Fibroblast of upper back skin (primary cell): ENCODE data around the gene TSPAN11.
"Not testable (repeated sequence)": the region's sequence is repeated elsewhere in the genome, so short reads cannot be mapped to it uniquely, and the experiment has no call there.

Experiments used
- DNase-seq: peaks from one replicate; pipeline ENCODE4 v3.0.0-alpha.2; 2013

Gene TSPAN11

GRCh38 chr12:31005256-31005943 is 78.9 kb downstream of the TSPAN11 start:
- no peak for DNase-seq

DNA sequence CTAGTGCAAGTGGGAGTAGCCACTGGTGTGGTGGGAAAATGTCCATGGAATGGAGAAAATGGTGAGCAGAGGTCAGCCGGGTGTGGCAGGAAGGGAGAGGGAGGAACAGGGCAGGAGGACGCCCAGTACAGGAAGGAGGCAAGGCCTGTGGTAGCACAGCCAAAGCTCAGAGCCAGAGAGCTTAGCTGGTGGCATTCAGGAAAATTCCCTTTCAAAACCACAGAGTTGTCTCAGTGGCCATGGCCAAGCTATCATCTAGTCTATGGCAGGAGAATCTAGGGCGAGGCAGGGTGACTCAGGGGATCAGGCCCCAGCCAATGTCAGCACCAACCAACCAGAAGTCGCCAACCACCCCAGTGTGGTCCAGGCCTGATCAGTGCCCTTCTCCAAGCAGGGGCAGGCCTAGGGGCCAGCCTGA is 79.4 kb downstream of the TSPAN11 start:
- DNase-seq = peak; percentile 41

DNA sequence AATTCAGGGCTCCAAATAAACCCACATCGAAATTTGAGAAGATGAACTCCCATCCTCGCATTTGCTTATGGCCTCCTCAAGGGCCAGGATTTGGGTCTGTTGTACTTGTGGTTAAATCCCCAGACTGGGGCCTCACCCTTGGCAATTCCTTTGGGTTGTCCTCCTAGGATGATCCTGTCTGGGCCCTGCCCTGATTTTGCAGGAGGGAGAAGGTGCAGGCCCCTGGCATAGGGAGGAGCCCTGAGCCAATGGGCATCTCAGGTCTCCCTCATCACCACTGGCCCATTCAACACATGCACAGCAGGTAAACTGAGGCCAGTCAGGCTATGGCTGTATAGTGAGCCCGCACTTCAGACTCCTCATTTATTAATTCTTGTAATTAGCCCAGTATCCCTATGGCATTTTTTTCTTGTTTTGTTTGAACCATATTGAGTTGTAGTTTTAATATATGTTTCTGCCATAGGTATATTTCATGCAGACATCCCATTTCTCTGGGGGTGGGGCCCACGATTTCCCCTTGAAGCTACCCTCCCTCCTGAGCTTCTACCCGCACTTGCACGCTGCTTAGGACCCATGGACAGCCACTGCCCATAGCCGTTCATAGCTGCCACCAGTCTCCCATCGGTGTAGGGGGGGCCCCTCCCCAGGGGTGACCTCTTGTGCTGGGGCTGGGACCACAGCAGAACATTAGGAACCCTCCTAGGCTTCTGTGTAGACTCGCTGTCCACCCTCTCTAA is 80.0 kb downstream of the TSPAN11 start:
- no peak for DNase-seq

GRCh38 chr12:31007153-31007495 is 80.6 kb downstream of the TSPAN11 start:
- DNase-seq = no peak

DNA sequence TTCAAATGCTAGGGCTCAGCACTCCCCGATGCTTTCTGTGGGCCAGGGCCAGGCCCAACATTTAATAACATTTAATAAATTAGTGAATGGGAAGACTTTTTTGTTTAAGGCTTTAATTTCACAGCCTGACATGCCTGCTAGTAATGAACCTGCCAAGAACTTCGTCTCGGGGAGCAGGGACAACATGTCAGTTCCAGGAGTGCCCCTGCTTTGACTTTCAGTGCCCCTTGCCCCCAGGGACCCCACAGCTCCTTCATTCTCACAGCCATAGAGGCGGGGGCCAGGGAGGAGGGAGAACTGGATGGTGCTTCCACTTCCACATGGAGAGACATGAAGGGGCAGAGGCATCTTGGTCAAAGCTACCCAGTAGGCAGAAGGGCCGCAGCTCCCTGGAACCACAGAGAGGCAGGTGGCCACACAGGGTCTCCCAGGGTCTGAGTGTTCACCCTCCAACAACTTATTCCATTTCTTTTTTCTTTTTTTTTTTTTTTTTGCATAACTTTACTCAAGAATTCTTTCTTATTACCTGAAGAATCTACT is 81.2 kb downstream of the TSPAN11 start:
- no peak for DNase-seq

GRCh38 chr12:31008241-31008761 is 81.8 kb downstream of the TSPAN11 start:
- DNase-seq = no peak

DNA sequence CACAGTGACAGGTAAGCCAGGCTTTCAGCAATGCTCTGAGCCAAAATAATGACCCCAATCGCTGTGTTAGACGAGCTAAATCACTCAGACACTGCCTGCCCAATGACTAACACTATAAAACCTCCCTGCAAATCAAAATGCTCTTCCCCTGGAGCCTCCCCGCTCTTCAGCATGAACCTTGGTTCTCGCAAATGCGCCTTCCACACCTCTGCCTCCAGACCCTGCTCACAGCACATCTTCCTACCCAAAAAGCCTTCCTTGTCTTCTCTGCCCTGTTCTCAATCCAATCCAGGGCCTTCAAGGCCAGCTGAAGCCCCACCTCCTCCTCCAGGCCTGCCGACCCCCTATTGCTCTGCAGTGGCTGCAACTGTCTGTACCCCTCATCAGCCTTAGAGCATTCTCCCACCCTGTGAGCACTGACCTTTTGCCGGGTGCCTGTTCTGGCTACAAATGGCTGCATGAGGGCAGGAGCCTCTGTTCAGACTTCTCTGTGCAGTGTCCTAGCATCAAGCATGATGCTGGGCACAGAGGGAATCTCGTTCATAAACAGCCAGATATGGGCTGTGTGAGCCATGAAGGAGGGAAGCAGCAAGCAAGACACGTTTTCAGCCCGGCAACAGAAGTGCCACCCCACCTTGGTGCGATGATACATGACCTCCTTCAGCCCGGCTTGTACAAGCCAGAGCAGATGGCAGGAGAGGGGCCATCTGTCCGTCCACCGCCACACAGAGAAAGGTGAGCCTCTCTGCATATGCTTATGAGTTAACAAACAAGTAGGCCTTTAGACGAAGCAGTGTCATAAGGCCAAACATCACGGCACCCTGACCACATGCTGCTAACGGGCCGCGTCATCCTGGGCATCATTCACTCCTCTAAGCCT is 82.7 kb downstream of the TSPAN11 start:
- DNase-seq = no peak

- no peak for DNase-seq
Observed at GRCh38 chr12:31009976-31010375, 83.4 kb downstream of the TSPAN11 start.

- no peak for DNase-seq
Observed at GRCh38 chr12:31011336-31011735, 84.8 kb downstream of the TSPAN11 start.

GRCh38 chr12:31011746-31012566 is 85.4 kb downstream of the TSPAN11 start:
- DNase-seq = no peak

DNA sequence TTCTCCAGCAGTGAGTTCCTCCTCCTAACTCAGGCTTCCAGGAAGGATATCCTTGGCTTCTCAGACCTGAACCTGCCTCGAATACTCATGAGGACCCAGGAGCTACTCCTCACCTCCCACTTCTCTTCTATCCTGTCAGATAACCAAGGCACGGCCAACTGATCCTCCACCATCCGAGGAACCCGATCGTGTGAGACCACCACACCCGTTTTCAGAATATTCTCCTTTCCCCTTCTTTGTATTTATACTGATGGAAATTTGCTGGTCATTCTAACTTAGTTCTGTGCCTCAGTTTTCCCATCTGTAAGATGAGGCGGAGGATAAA is 86.0 kb downstream of the TSPAN11 start:
- DNase-seq = not testable (repeated sequence)

GRCh38 chr12:31015215-31015614 is 88.7 kb downstream of the TSPAN11 start:
- no peak for DNase-seq

- DNase-seq = no peak
Observed at GRCh38 chr12:31016057-31016456, 89.5 kb downstream of the TSPAN11 start.

GRCh38 chr12:31017535-31017934 is 91.0 kb downstream of the TSPAN11 start:
- DNase-seq = no peak

DNA sequence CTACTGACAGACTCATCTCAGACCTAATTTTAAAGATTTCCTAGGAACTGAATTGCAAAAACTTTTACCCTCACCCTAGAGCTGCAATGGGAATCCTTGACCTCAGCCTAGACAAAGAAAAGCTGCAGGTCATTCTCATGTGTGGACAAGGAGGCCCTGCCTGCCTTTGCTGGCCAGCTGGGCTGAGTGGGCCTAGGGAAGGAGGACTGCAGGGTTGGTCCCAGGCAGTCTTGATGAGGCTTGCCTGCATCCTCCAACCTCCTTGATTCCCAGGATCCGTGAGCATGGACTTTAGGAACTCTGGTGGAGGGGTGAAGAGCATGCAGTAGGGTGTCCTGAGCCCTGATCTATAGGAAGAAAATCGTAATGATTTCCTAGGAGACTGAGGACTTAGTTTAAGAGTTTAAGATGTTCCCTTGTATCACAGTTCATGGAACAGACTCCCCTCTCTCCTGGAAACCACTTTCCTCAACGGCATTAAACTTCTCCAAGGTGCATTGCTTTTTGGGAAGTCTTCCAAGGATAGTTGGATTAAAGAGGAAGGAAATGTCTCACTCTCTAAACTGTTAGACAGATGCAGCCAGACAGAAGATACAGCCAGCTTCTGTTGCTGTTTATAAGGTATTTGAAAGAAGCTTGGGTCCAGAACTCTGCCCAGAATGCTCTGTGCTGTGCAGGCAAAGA is 91.7 kb downstream of the TSPAN11 start:
- no peak for DNase-seq

DNA sequence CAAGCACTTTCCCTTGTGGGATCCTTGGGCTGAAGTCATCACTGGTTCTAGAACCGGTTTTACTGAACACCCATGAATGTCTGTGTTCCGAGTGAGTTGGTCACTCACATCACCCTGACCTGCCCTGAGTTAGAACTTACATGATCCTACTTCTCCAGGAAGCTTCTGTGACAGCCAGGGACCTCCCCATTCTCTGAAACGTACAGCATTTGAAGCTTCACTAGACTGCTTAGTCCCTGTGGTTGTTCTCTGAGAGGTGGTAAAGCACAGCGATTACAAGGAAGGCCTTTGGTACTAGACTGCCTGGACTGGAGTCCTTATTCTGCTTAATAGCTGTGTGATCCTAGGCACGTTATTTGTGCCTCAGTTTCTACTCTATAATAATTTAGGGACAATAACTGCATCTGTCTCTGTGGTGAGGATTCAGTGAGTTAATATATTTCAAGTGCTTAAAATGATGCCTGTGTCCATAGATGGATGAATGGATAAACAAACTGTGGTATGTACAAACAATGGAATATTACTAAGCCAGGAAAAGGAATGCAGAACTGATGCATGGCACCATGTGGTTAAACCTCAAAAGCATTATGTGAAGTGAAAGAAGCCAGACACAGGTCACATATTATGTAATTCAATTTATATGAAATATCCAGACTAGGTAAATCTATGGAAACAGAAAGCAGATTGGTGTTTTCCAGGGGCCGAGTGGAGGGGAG is 92.4 kb downstream of the TSPAN11 start:
- DNase-seq = no peak

GRCh38 chr12:31019561-31019960 is 93.0 kb downstream of the TSPAN11 start:
- no peak for DNase-seq

DNA sequence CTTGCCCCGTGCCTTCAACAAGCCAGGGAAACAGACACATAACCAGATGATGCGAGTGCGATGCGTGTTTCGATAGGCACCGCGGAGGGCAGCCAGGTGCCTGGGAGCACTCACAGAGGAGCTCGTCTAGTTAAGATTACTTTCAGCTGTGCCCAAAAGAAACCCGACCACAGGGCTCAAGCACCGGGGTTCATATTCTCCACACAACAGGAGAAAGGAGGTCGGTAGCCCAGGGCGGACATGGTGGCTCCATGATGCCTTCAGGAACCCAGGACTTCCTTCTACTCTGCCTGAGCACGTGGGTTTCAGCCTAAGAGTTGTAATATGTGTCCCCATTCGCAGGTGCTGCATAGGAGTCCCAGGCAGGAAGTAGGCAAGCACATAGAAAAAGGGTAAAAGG is 93.4 kb downstream of the TSPAN11 start:
- DNase-seq = no peak

GRCh38 chr12:31020385-31021166 is 94.0 kb downstream of the TSPAN11 start:
- DNase-seq = no peak

- DNase-seq = no peak
Observed at GRCh38 chr12:31021181-31021580, 94.6 kb downstream of the TSPAN11 start.
